ENCODE data around the gene CDK14. TPM values are rescaled to one million over a fixed set of nuclear protein-coding genes. Genes with fewer than 3 reads are reported as not detected.
"Not testable (repeated sequence)": the region's sequence is repeated elsewhere in the genome, so short reads cannot be mapped to it uniquely, and the experiment has no call there.

Gene CDK14
- total RNA-seq, 1 experiment from 2014 or later: 39.1 TPM

DNA sequence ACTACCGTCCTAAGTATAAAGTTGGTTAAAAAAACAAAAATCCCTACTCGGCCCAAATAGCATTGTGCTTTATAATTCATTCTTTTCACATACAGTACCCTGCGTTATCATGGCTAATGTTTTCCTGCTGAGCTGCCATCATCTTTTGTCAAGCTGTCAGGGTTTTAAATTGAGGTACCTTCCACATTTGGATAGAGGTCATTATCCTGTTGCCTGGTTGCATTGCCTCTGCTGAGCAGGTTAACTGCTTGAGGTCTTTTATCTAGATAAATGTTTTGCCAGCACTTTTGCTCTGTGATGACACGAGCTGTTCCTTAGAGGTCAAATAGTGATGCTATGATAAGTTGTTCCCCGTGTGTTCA lies 573.7 kb downstream of the CDK14 start:
- intact Hi-C loops (cut with micrococcal nuclease; ENCODE audit: unreplicated experiment): no loop called here

DNA sequence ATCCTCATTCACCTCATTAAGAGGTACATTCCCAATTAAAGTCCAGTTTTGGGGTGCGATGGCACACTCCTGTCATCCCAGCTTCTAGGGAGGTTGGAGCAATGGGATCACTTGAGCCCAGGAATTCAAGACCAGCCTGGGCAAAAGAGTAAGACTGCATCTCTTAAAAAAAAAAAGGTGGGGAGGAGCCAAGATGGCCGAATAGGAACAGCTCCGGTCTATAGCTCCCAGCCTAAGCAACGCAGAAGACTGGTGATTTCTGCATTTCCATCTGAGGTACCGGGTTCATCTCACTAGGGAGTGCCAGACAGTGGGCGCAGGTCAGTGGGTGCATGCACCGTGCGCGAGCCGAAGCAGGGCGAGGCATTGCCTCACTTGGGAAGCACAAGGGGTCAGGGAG lies 577.1 kb downstream of the CDK14 start:
- DNase-seq; H3K9me2 ChIP-seq (ENCODE audit: insufficient read depth); H3K9me3 ChIP-seq (ENCODE audit: insufficient read depth, low read depth); H2AFZ ChIP-seq; POLR2A ChIA-PET (ENCODE audit: unreplicated experiment); H3K27ac ChIP-seq; H3K4me1 ChIP-seq (replicated peaks; ENCODE audit: insufficient read depth); H3K79me2 ChIP-seq (ENCODE audit: low read depth); BruUV-seq (replicated peaks); H3K4me2 ChIP-seq; H4K20me1 ChIP-seq (ENCODE audit: insufficient read depth); intact Hi-C loops (cut with micrococcal nuclease; ENCODE audit: unreplicated experiment); H3K27me3 ChIP-seq (ENCODE audit: insufficient read depth, low read depth); H3K4me3 ChIP-seq; H3K36me3 ChIP-seq (ENCODE audit: low read depth); H3F3A ChIP-seq (ENCODE audit: insufficient read depth, low read depth): not testable (repeated sequence)
- CTCF ChIA-PET: interaction anchor here (0.5 kb wide), 1 partner anchor 23 kb away, joined by 3 read pairs; no protein-coding TSS in a partner anchor

More for the DNA sequence above, 573.7 kb downstream of the CDK14 start:
- POLR2A ChIA-PET (ENCODE audit: unreplicated experiment): no interaction called here
- no peaks in the 10 kb centered on the region for H4K20me1 ChIP-seq (ENCODE audit: insufficient read depth)
- H3K36me3 ChIP-seq (ENCODE audit: low read depth): no peaks in the 10 kb centered on the region
- H2AFZ ChIP-seq: no peak overlapping the region
- no TSS peak for BruUV-seq (replicated peaks)
- no peak overlapping the region for H3K4me2 ChIP-seq
- H3K79me2 ChIP-seq (ENCODE audit: low read depth): no peaks in the 10 kb centered on the region
- H3K9me3 ChIP-seq (ENCODE audit: insufficient read depth, low read depth): no peaks in the 10 kb centered on the region
- CTCF ChIA-PET: no interaction called here
- DNase-seq: no peak
- H3K9me2 ChIP-seq (ENCODE audit: insufficient read depth): no peaks in the 10 kb centered on the region
- H3K27me3 ChIP-seq (ENCODE audit: insufficient read depth, low read depth): no peaks in the 10 kb centered on the region
- no peak overlapping the region for H3K4me3 ChIP-seq
- H3K4me1 ChIP-seq (replicated peaks; ENCODE audit: insufficient read depth): no peaks in the 10 kb centered on the region
- H3F3A ChIP-seq (ENCODE audit: insufficient read depth, low read depth): no peaks in the 10 kb centered on the region
- TF ChIP-seq EZH2 (IDR thresholded peaks at IDR 0.05; ENCODE audit: low read depth): no peak
- TF ChIP-seq, protein P1, sequence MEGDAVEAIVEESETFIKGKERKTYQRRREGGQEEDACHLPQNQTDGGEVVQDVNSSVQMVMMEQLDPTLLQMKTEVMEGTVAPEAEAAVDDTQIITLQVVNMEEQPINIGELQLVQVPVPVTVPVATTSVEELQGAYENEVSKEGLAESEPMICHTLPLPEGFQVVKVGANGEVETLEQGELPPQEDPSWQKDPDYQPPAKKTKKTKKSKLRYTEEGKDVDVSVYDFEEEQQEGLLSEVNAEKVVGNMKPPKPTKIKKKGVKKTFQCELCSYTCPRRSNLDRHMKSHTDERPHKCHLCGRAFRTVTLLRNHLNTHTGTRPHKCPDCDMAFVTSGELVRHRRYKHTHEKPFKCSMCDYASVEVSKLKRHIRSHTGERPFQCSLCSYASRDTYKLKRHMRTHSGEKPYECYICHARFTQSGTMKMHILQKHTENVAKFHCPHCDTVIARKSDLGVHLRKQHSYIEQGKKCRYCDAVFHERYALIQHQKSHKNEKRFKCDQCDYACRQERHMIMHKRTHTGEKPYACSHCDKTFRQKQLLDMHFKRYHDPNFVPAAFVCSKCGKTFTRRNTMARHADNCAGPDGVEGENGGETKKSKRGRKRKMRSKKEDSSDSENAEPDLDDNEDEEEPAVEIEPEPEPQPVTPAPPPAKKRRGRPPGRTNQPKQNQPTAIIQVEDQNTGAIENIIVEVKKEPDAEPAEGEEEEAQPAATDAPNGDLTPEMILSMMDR (conservative IDR thresholded peaks at IDR 0.05): no peak
- H3K27ac ChIP-seq: no peak overlapping the region

DNA sequence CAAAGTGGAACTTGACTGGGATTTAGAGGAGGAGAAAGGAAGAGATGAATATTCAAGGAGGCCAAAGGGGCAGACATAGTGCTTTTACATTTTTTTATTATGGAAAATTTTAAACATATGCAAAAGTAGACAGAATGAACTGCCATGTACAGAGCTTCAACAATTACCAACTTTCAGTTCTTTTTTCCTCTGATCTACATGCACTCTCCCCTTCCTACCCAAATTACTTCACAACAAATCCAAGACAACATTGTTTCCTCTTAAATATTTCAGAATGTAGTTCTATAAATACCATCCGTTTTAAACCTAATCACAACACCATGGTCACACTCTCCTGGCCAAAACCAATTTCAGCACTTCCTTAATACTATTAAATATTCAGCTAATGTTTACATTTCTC lies 584.6 kb downstream of the CDK14 start:
- no peaks in the 10 kb centered on the region for H3K9me2 ChIP-seq (ENCODE audit: insufficient read depth)
- POLR2A ChIA-PET (ENCODE audit: unreplicated experiment): no interaction called here
- H3K4me2 ChIP-seq: no peak overlapping the region
- no peaks in the 10 kb centered on the region for H3K4me1 ChIP-seq (replicated peaks; ENCODE audit: insufficient read depth)
- no peak overlapping the region for H3K27ac ChIP-seq
- H3K4me3 ChIP-seq: no peak overlapping the region
- no peaks in the 10 kb centered on the region for H4K20me1 ChIP-seq (ENCODE audit: insufficient read depth)
- H3K79me2 ChIP-seq (ENCODE audit: low read depth): no peaks in the 10 kb centered on the region
- no peaks in the 10 kb centered on the region for H3K9me3 ChIP-seq (ENCODE audit: insufficient read depth, low read depth)
- no peaks in the 10 kb centered on the region for H3K36me3 ChIP-seq (ENCODE audit: low read depth)
- BruUV-seq (replicated peaks): no TSS peak
- TF ChIP-seq, protein P1 (conservative IDR thresholded peaks at IDR 0.05): no peak
- no peak for TF ChIP-seq EZH2 (IDR thresholded peaks at IDR 0.05; ENCODE audit: low read depth)
- no peaks in the 10 kb centered on the region for H3K27me3 ChIP-seq (ENCODE audit: insufficient read depth, low read depth)
- H3F3A ChIP-seq (ENCODE audit: insufficient read depth, low read depth): no peaks in the 10 kb centered on the region
- CTCF ChIA-PET: no interaction called here
- no peak overlapping the region for H2AFZ ChIP-seq
- intact Hi-C loops (cut with micrococcal nuclease; ENCODE audit: unreplicated experiment): no loop called here
- no peak for DNase-seq

- ChIA-PET CTCF (no interaction called here), POLR2A (ENCODE audit: unreplicated experiment) (no interaction called here)
- H2AFZ ChIP-seq: no peak overlapping the region
- no peaks in the 10 kb centered on the region for H3K9me3 ChIP-seq (ENCODE audit: insufficient read depth, low read depth)
- no peak overlapping the region for H3K4me2 ChIP-seq
- TF ChIP-seq EZH2 (IDR thresholded peaks at IDR 0.05; ENCODE audit: low read depth): no peak
- no peaks in the 10 kb centered on the region for H3F3A ChIP-seq (ENCODE audit: insufficient read depth, low read depth)
- H3K27me3 ChIP-seq (ENCODE audit: insufficient read depth, low read depth): no peaks in the 10 kb centered on the region
- H3K4me3 ChIP-seq: no peak overlapping the region
- BruUV-seq (replicated peaks): no TSS peak
- intact Hi-C loops (cut with micrococcal nuclease; ENCODE audit: unreplicated experiment): no loop called here
- no peaks in the 10 kb centered on the region for H3K36me3 ChIP-seq (ENCODE audit: low read depth)
- no peak for DNase-seq
- no peak overlapping the region for H3K27ac ChIP-seq
- H4K20me1 ChIP-seq (ENCODE audit: insufficient read depth): no peaks in the 10 kb centered on the region
- H3K4me1 ChIP-seq (replicated peaks; ENCODE audit: insufficient read depth): no peaks in the 10 kb centered on the region
- no peaks in the 10 kb centered on the region for H3K79me2 ChIP-seq (ENCODE audit: low read depth)
- H3K9me2 ChIP-seq (ENCODE audit: insufficient read depth): no peaks in the 10 kb centered on the region
These were observed 585.8 kb downstream of the CDK14 start for GRCh38 chr7:91181949-91182348.
